GM10266 (cell line): Measurements from ENCODE around the gene ADD3.

Experiments used
- DNase-seq: peaks from one replicate; pipeline ENCODE4 v3.0.0; 2012; ENCODE audit errors: extremely low spot score
- TF ChIP-seq, protein P1 (sequence below): IDR thresholded peaks from 2 replicates; pipeline ENCODE4 v1.5.1; 2012; ENCODE audit warnings: mild to moderate bottlenecking, low read depth; ENCODE audit not compliant: control insufficient read depth, insufficient read depth; ENCODE audit errors: missing control alignments

ADD3 gene

DNA sequence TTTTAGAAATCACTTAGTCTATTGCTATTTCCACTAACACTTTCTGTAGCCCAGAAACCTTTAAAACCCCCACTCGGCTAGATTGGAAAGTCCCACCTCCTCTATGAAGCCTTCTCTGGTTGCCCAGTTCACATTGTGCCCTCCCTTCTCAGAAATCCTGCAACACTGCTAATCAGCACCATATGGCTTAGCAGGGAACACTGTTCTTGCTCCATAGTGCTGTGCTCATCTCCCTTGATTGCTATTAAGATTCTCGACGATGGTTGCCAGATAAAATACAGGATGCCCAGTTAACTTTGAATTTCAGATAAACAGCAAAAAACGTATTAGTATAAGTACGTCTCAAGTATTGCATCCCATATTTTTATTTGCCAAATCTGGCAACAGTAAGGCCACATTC, 44.3 kb upstream of the ADD3 start:
- no peak for DNase-seq
- TF ChIP-seq, protein P1, sequence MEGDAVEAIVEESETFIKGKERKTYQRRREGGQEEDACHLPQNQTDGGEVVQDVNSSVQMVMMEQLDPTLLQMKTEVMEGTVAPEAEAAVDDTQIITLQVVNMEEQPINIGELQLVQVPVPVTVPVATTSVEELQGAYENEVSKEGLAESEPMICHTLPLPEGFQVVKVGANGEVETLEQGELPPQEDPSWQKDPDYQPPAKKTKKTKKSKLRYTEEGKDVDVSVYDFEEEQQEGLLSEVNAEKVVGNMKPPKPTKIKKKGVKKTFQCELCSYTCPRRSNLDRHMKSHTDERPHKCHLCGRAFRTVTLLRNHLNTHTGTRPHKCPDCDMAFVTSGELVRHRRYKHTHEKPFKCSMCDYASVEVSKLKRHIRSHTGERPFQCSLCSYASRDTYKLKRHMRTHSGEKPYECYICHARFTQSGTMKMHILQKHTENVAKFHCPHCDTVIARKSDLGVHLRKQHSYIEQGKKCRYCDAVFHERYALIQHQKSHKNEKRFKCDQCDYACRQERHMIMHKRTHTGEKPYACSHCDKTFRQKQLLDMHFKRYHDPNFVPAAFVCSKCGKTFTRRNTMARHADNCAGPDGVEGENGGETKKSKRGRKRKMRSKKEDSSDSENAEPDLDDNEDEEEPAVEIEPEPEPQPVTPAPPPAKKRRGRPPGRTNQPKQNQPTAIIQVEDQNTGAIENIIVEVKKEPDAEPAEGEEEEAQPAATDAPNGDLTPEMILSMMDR, result no peak

DNA sequence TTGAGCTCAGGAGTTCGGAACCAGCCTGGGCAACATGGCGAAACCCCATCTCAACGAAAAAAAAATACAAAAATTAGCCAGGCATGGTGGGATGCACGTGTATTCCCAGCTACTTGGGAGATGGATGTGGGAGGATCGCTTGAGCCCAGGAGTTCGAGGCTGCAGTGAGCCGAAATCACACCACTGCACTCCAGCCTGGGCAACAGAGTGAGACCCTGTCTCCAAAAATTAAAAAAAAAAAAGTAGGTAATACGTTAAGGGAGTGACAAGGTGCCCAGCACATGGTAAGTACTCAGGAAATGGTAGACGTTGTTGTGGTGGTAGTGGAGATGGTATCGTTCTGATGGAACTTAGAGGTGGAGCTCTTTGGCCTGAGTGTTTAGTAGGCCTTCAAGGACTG, 43.5 kb upstream of the ADD3 start:
- TF ChIP-seq, protein P1, result no peak
- DNase-seq, result no peak

DNA sequence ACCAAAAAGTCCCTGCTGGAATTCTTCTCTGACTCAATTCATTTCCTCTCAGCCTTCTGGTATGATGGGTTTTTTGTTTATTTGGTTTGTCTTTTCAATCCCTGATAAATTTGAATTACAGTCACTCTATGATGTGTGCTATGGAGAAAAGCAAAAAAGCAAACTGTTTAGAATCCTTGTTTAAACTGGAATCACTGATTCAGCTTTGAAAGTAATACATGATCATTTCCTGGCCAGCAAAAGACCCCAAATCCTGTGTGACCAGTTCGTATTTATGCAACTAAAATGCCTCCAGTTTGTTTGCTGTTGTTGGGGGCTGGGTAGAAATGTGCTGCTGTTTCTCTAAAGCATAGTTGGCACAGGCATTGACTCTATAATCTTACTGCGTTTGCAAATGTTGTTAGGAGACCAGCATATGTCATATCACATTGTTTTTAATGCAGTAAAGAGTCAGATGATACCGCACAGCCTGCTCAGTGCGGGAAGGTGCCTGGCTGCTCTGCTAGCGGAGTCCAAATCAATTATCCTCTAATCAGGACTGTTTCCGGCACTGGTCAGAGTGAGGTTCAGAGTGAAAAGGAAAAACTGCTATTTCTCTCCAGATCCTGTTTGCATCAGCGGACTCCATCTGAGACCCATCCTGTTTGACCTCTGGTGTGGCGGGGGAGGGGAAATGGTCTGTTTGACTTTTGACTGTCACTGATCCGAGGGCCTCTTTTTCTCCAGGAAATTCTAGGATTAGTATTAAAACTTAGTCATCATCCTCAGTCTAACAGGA, 40.6 kb upstream of the ADD3 start:
- TF ChIP-seq, protein P1, result no peak
- no peak for DNase-seq

DNA sequence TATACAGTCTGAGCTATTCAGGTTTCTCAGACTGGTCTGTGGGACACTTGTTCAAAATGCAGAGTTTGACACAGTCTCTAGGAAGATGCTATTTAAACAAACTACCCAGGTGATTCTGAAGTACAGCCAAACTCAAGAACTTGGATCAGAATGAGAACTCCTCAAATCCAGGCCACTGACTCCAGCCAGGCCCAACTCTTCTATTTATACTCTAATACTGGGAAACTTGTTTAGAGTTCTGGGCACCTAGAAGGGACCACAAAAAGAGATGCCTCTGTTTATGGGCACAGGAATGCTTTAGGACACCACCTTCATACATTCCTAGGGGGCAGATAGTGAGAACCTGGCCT, 40.1 kb upstream of the ADD3 start:
- DNase-seq, result no peak
- TF ChIP-seq, protein P1, result no peak

DNA sequence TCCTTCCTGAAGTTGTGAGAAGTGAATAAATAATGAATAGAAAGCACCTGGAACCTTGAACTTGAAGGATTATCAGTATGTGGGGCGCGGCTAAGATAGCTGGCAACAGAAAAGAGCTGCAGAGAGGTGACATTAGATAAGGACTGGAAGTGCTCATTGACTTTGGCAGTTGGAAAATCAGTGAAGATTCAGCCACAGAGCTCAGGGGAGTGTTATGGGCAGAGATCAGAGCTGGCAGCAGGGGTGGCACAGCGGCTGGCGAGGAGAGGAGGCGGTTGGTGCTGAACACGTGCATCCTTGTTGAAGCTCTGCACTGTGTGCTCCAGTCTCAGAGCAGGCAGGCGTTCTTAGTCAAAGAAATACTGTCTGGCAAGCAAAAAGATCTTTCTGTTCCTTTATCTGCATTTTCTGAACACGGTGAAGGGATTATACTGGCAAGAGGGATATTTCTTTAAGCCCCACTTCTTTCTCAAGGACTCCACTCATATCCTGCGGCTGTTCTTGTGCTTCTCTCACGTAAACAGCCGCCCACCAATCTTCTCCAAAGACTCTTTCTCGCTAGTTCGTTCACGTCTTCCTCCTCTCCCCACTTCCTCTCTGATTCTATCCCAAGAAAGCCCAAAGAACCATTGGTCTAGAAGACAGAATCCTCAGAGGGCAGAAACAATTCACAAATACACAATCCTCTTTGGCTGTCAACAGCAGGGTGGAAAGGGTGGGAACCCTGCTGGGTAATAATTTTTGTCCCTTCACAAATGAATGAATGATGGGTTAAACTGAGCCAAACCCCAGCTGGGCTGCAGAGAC, 38.6 kb upstream of the ADD3 start:
- TF ChIP-seq, protein P1, result no peak
- DNase-seq, result no peak

DNA sequence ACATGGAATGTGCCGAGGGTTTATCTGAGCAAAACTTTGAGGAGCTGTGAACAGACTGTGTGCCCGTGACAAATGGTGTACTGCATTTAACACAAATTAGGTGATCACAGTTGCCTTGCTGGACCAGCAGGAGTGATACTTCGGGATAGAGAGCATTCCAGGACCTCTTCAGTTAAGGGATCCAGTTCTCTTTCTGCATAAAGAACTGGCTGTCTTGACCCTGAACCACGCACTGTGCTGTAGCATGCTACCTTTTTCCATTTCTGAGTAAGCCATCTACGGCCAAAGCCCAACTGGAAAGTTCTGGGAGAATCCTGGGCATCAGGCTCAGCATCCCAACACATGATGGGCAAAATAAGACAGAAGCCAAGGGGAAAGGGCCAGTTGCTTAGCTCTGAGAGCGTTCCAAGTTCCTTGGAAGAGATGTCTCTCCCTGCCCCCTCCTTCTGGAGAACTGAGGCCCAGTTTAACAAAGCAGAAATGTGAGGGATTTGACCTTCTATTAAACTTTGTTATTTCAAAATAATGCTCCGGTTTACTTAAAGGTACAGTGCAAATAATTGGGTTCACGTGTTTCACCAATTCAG, 37.9 kb upstream of the ADD3 start:
- DNase-seq, result no peak
- TF ChIP-seq, protein P1, result no peak
